HepG2 (cell line): ENCODE data around the gene FANCL. TPM values are rescaled to one million over a fixed set of nuclear protein-coding genes. Genes with fewer than 3 reads are reported as not detected.

Experiments
- CAMTA2 ChIP-seq: sonication (generic); formaldehyde crosslinking; IDR thresholded peaks from 2 replicates; pipeline ENCODE4 v1.4.0; 2020; ENCODE audit warnings: mild to moderate bottlenecking, missing genetic modification reagents, borderline replicate concordance
- DDIT3 ChIP-seq: sonication (generic); formaldehyde crosslinking; IDR thresholded peaks from 2 replicates; pipeline ENCODE4 v1.4.0; 2020; ENCODE audit warnings: mild to moderate bottlenecking, missing genetic modification reagents
- DPF2 ChIP-seq: sonication (generic); formaldehyde crosslinking; IDR thresholded peaks from 2 replicates; pipeline ENCODE4 v1.4.0; 2020; ENCODE audit warnings: mild to moderate bottlenecking, low read depth, missing genetic modification reagents, borderline replicate concordance
- EP300 ChIP-seq, 3 experiments: sonication (generic) in 1 of 3; formaldehyde crosslinking in 1 of 3; IDR thresholded peaks; 2 replicates each; pipeline versions ENCODE4 v1.5.1 to v1.6.1; 2011 to 2020; ENCODE audit warnings: low read depth in 2 of 3, low read length in 2 of 3, borderline replicate concordance in 1 of 3, improper control_type of control experiment in 1 of 3, mild to moderate bottlenecking in 1 of 3, missing genetic modification reagents in 1 of 3, moderate library complexity in 1 of 3
- GPN1 ChIP-seq: sonication (generic); formaldehyde crosslinking; IDR thresholded peaks from 2 replicates; pipeline ENCODE4 v1.5.1; 2020; ENCODE audit warnings: missing genetic modification reagents, borderline replicate concordance
- HIVEP1 ChIP-seq: sonication (generic); formaldehyde crosslinking; IDR thresholded peaks from 2 replicates; pipeline ENCODE4 v1.4.0; 2020; ENCODE audit warnings: mild to moderate bottlenecking, missing genetic modification reagents
- IRF9 ChIP-seq: sonication (generic); formaldehyde crosslinking; IDR thresholded peaks from 2 replicates; pipeline ENCODE4 v1.8.0; 2022; ENCODE audit warnings: missing genetic modification reagents, mild to moderate bottlenecking, borderline replicate concordance
- KDM3A ChIP-seq: IDR thresholded peaks from 2 replicates; pipeline ENCODE4 v1.6.1; 2018; ENCODE audit warnings: low read depth, missing compliant biosample characterization
- LCORL ChIP-seq, 2 experiments: fragments of 450-650 bp in 1 of 2; sonication (generic) in 1 of 2; formaldehyde crosslinking in 1 of 2; IDR thresholded peaks; 2 replicates each; pipeline versions ENCODE4 v1.5.0 to v1.6.1; 2017 to 2020; ENCODE audit warnings: antibody characterized with exemption in 1 of 2, missing genetic modification reagents in 1 of 2
- MXD4 ChIP-seq: IDR thresholded peaks from 2 replicates; pipeline ENCODE4 v1.6.1; 2016; ENCODE audit warnings: mild to moderate bottlenecking, missing biosample characterization, missing genetic modification reagents
- NFYC ChIP-seq: IDR thresholded peaks from 2 replicates; pipeline ENCODE4 v1.6.1; 2016; ENCODE audit warnings: missing genetic modification reagents, missing compliant biosample characterization
- RORA ChIP-seq: sonication (generic); formaldehyde crosslinking; IDR thresholded peaks from 2 replicates; pipeline ENCODE4 v1.5.0; 2020; ENCODE audit warnings: mild to moderate bottlenecking, missing genetic modification reagents, moderate library complexity
- SP5 ChIP-seq: IDR thresholded peaks from 2 replicates; pipeline ENCODE4 v1.6.1; 2016; ENCODE audit warnings: low read depth, borderline replicate concordance
- TAF15 ChIP-seq: fragments of 200-400 bp; formaldehyde crosslinking; IDR thresholded peaks from one replicate; pipeline ENCODE4 v1.6.1; 2018; ENCODE audit warnings: mild to moderate bottlenecking, low read depth, low read length; ENCODE audit not compliant: poor library complexity, severe bottlenecking
- TGIF2 ChIP-seq: IDR thresholded peaks from 2 replicates; pipeline ENCODE4 v1.6.1; 2016; ENCODE audit warnings: control low read depth, missing compliant biosample characterization
- XRCC5 ChIP-seq: fragments of 200-400 bp; formaldehyde crosslinking; optimal IDR thresholded peaks from 2 replicates; pipeline ENCODE3; 2017; ENCODE audit warnings: mild to moderate bottlenecking, low read length
- ZFAT ChIP-seq: sonication (generic); formaldehyde crosslinking; conservative IDR thresholded peaks from 2 replicates; pipeline ENCODE4 v1.8.1; 2023; ENCODE audit warnings: missing genetic modification reagents, inconsistent platforms
- ZNF143 ChIP-seq: sonication (generic); formaldehyde crosslinking; IDR thresholded peaks from 2 replicates; pipeline ENCODE4 v1.4.0; 2020; ENCODE audit warnings: missing genetic modification reagents
- ZNF276 ChIP-seq: sonication (generic); formaldehyde crosslinking; IDR thresholded peaks from 2 replicates; pipeline ENCODE4 v1.4.0; 2020; ENCODE audit warnings: mild to moderate bottlenecking, low read depth, missing genetic modification reagents
- ZNF549 ChIP-seq: sonication (generic); formaldehyde crosslinking; IDR thresholded peaks from 2 replicates; pipeline ENCODE4 v1.5.0; 2020; ENCODE audit warnings: missing genetic modification reagents
- polyA plus RNA-seq, 8 experiments: library from polyadenylated mRNA; depleted of rRNA in 3 of 8; stranded (reverse) in 7 of 8; unstranded in 1 of 8; fragments of >200 nt; fragmentation: Illumina TruSeq in 4 of 8; extraction: Trizol in 4 of 8; gene quantifications; 2 replicates each; pipeline versions ENCODE4 v1.2.1 to v1.2.3, GENCODE V29; 2011 to 2016; ENCODE audit warnings: low read depth in 4 of 8, missing spikeins in 1 of 8, mixed read lengths in 1 of 8; ENCODE audit not compliant: insufficient read depth in 1 of 8
- total RNA-seq, 5 experiments: library from RNA; depleted of rRNA; stranded (reverse); fragments of >200 nt; fragmentation: Illumina TruSeq; extraction: Trizol; gene quantifications; 2 replicates each; pipeline ENCODE4 v1.2.3, GENCODE V29; 2016; ENCODE audit warnings: low read depth in 1 of 5
- TF ChIP-seq, protein P1 (sequence below): sonication (generic); formaldehyde crosslinking; conservative IDR thresholded peaks from 2 replicates; pipeline ENCODE4 v1.4.0; 2020; ENCODE audit warnings: mild to moderate bottlenecking, missing genetic modification reagents, moderate library complexity

Gene FANCL
- total and polyA plus RNA-seq, 2 of the 13 experiments (the other 11 are each of a cell fraction or from before 2014, with no cell fraction given) = 40.7 to 66.8 TPM

DNA sequence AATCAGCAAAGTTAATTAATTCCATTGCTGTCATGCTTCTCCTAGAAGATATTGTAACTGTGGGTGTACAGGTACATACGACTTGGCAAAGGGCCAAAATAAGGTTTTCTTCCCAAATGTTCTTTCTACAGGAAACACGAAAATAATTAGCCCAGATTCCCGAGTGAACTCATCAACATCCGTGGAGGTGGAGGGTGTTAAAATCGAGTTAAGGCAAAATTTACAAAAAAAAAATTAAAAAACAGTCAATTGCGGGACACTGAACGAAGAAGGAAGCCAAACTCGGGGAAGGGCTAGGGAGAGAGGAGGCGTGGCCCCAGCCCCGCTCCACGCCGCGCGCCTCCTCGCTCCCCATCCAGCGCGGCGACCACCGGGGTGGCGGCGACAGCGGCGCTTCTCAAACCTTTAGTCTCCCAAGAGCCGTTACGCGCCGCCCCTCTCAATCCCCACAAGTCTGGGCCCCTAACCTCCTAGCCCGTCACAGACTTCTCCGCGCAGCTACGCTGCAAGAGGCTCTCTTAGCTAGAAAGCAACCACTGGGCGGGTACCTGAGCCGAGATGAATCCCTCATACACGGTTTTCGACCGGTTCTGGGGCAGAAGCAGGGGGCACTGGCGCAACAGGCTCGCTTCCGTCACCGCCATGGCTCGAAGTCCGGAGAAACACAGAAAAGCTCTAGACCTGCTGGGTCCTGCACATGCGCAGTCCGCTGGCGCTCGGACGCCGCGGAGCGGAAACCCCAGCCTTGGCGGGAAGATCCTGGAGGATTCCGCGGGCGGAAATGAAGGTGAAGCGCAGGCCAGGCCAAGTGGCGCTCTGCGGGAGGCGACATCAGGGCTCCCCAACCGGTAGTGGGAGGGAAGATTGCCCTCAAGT is at the start of gene FANCL (continued):
- TF ChIP-seq LCORL (IDR thresholded peaks at IDR 0.05) (peak; percentile 98), LCORL (CRISPR knock-in tag; IDR thresholded peaks at IDR 0.05) (peak; percentile 76), KDM3A (peak; percentile 81), NFYC (CRISPR knock-in tag) (peak; percentile 55; the same call in 1 of the 2 replicates), ZNF143 (peak; percentile 64), EP300 (IDR thresholded peaks at IDR 0.05; ENCODE audit: low read depth in 2 of 2, low read length in 2 of 2) (peak; percentile 56 to 59; a peak in 3 of 4 replicates), EP300 (CRISPR knock-in tag; IDR thresholded peaks at IDR 0.05; ENCODE audit: borderline replicate concordance) (no peak; the same call in 1 of the 2 replicates), XRCC5 (peak; percentile 72), MXD4 (CRISPR knock-in tag) (peak; percentile 90; the same call in 1 of the 2 replicates), ZNF276 (CRISPR knock-in tag) (peak; percentile 95), SP5 (CRISPR knock-in tag) (peak; percentile 63; the same call in 1 of the 2 replicates), GPN1 (CRISPR knock-in tag) (no peak), CAMTA2 (peak; percentile 84; the same call in 1 of the 2 replicates), TAF15 (no peak), TGIF2 (CRISPR knock-in tag) (peak; percentile 93), DPF2 (CRISPR knock-in tag) (0 out of 2 replicates have a peak, but pooled peaks have one; percentile 11), DDIT3 (CRISPR knock-in tag) (no peak), ZFAT (CRISPR knock-in tag) (0 out of 2 replicates have a peak, but pooled peaks have one; percentile 64), HIVEP1 (peak; percentile 98), ZNF549 (no peak), RORA (CRISPR knock-in tag) (peak; percentile 89; the same call in 1 of the 2 replicates), IRF9 (peak; percentile 96)
- TF ChIP-seq, protein P1, sequence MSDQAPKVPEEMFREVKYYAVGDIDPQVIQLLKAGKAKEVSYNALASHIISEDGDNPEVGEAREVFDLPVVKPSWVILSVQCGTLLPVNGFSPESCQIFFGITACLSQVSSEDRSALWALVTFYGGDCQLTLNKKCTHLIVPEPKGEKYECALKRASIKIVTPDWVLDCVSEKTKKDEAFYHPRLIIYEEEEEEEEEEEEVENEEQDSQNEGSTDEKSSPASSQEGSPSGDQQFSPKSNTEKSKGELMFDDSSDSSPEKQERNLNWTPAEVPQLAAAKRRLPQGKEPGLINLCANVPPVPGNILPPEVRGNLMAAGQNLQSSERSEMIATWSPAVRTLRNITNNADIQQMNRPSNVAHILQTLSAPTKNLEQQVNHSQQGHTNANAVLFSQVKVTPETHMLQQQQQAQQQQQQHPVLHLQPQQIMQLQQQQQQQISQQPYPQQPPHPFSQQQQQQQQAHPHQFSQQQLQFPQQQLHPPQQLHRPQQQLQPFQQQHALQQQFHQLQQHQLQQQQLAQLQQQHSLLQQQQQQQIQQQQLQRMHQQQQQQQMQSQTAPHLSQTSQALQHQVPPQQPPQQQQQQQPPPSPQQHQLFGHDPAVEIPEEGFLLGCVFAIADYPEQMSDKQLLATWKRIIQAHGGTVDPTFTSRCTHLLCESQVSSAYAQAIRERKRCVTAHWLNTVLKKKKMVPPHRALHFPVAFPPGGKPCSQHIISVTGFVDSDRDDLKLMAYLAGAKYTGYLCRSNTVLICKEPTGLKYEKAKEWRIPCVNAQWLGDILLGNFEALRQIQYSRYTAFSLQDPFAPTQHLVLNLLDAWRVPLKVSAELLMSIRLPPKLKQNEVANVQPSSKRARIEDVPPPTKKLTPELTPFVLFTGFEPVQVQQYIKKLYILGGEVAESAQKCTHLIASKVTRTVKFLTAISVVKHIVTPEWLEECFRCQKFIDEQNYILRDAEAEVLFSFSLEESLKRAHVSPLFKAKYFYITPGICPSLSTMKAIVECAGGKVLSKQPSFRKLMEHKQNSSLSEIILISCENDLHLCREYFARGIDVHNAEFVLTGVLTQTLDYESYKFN = peak; percentile 67; the same call in 1 of the 2 replicates
